HG03103 (cell line): Measurements from ENCODE around the gene IQCF6.
"Not testable (repeated sequence)": the region's sequence is repeated elsewhere in the genome, so short reads cannot be mapped to it uniquely, and the experiment has no call there.

ENCODE experiments used
- ATAC-seq: cut with Tn5 transposase; IDR thresholded peaks from one replicate; pipeline ENCODE4 v1.9.1; 2021; ENCODE audit warnings: low read depth; ENCODE audit not compliant: unreplicated experiment

Gene IQCF6

GRCh38 chr3:51777985-51778384, 1.1 kb downstream of the IQCF6 start:
- no peak for ATAC-seq

GRCh38 chr3:51773529-51774056, 5.4 kb downstream of the IQCF6 start:
- no peak for ATAC-seq

GRCh38 chr3:51759203-51759602, 19.8 kb downstream of the IQCF6 start:
- ATAC-seq = no peak

- ATAC-seq = not testable (repeated sequence)
These were observed 25.0 kb downstream of the IQCF6 start for GRCh38 chr3:51753763-51754750.

GRCh38 chr3:51751287-51751686, 27.8 kb downstream of the IQCF6 start:
- no peak for ATAC-seq

- ATAC-seq = no peak
These were observed 28.2 kb downstream of the IQCF6 start for GRCh38 chr3:51750878-51751277.

- no peak for ATAC-seq
These were observed 30.7 kb downstream of the IQCF6 start for GRCh38 chr3:51748327-51748726.

- no peak for ATAC-seq
These were observed 31.2 kb downstream of the IQCF6 start for GRCh38 chr3:51747840-51748239.

- ATAC-seq = not testable (repeated sequence)
These were observed 36.1 kb downstream of the IQCF6 start for GRCh38 chr3:51742978-51743377.

GRCh38 chr3:51742320-51742719, 36.7 kb downstream of the IQCF6 start:
- not testable (repeated sequence) for ATAC-seq

GRCh38 chr3:51739110-51739509, 39.9 kb downstream of the IQCF6 start:
- no peak for ATAC-seq

GRCh38 chr3:51735950-51736349, 43.1 kb downstream of the IQCF6 start:
- no peak for ATAC-seq

GRCh38 chr3:51735039-51735438, 44.0 kb downstream of the IQCF6 start:
- ATAC-seq = no peak

GRCh38 chr3:51734572-51734907, 44.5 kb downstream of the IQCF6 start:
- no peak for ATAC-seq

GRCh38 chr3:51733859-51734571, 45.0 kb downstream of the IQCF6 start:
- ATAC-seq = no peak

- no peak for ATAC-seq
These were observed 49.9 kb downstream of the IQCF6 start for GRCh38 chr3:51729042-51729633.
